Activated gamma-delta T cell treated with Interleukin-2 at 50 U/mL for 16 hours (primary cell): ENCODE results near the gene FNDC3B.
A peak's percentile ranks its signal among the peaks of the same experiment; 100 is the strongest.
"Not testable (repeated sequence)": the region's sequence is repeated elsewhere in the genome, so short reads cannot be mapped to it uniquely, and the experiment has no call there.

Experiments
- DNase-seq: peaks from one replicate; pipeline ENCODE4 v3.0.0-alpha.2; 2020

Gene FNDC3B

DNA sequence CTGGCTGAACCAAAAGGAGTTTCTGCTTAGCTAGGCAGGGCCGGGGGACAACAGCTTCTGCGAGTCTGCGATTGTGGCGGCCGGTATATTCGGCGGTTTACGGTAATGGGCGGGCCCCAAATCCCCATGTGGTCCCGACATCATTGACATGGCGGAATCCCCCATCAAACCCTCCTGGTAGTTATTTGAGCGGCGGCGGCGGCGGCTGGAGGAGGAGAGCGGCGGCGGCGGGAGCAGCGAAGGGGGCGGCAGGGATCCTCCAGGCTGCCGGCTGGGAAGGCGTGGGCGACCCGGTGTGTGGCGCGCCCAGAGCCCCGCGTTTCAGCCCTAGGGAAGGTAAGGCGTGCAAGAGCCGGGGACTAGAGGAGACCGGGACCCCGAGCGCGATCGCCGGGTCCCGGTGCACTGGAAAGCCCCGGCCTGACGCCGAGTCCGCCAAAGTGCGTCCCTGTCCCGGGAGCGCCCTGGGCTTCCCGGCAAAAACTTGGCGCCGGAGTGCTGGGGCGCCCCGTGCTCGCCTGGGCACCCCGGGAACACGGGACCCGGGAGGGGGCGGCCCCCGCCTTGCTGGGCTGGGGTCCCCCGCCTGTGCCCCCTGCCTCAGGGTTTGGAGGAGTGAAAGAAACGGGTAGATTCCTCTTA is at the start of gene FNDC3B:
Gene FNDC3B, plus strand, starts transcription at position 143 of the 642 bp plus-strand sequence. CDS start 72,902 bp downstream, outside the sequence.
- DNase-seq, result peak; percentile 90

DNA sequence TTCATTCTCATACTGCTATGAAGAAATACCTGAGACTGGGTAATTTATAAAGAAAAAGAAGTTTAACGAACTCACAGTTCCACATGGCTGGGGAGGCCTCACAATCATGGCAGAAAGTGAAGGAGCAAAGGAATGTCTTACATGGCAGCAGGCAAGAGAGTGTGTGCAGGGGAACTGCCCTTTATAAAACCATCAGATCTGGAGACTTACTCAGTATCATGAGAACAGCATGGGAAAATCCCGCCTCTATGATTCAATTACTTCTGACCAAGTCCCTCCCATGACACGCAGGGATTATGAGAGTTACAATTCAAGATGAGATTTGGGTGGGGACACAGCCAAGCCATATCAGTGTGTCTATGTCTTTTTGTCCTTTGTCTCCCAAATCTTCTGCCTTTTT is 49.1 kb upstream of the FNDC3B start:
- DNase-seq, result not testable (repeated sequence)

DNA sequence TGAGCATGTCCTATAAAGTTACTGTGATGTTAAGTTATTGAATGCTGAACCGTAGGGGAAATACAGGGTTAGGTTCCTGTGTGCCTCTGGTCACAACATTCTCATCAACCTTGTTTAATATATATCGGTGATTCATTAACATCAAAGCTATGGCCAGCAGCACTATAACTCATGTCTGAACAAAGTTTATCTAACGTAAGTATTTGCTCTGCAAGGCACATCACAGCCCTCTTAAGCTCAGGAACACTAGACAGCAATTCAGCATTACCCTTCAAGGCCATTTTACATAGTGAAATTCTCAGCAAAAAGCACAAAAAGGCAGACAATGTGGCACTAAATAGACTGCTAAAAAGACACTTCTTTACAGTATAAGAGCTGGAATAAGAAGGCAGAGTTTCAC is 48.2 kb upstream of the FNDC3B start:
- DNase-seq, result no peak

DNA sequence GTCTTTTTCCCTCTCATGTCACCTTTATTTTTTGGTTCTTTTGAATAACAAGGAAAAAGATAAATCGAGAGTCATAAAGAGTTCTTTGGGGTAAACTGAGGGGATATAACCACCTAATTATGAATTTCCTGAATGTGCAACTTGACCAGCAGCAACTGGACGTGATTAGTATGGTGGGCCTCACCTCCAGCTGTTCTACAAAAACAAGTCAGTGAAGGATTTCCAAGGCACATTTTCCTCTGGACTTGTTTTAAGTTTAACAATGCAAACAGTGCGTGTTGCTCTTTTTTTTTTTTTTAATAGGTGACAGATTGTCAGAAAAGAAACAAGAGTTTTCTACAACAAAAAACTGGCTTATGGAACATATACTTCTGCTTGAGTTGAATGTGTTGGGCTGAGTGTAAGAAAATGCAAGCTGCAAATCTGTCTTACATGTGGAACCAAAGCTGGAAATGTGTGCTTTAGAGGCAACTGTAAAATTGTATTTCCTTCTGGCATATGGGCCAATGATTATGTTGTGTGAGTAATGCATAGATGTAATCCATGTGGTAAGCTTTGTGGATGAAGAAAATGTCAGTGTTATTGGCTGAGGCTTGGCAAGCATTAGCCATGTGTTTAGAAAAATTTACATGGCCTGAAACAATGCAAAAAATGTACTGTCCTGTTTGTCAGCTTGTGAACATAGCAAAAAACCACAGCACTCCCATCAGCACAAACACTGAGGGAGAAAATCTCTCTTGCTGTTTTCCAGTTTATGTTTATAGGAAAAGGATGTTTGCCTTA is 44.5 kb upstream of the FNDC3B start:
- DNase-seq, result no peak

DNA sequence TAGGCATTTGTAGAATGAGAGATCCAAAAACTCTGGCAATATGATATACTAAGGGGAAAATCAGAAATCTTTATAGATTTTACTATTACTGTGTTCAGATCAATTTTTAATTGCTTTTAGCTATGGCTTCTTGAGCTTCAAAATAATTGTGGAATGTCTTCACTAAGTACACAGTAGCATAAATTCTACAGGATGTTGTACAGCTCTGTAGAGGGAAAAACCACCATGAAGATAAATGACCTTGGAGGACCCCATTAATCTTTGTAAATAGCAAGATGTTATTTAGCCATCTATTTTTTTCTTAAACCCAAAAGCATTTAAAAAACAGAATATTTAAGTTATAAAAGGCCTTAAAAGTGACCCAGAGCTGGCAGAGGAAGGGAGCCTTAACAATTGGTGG is 43.9 kb upstream of the FNDC3B start:
- no peak for DNase-seq

DNA sequence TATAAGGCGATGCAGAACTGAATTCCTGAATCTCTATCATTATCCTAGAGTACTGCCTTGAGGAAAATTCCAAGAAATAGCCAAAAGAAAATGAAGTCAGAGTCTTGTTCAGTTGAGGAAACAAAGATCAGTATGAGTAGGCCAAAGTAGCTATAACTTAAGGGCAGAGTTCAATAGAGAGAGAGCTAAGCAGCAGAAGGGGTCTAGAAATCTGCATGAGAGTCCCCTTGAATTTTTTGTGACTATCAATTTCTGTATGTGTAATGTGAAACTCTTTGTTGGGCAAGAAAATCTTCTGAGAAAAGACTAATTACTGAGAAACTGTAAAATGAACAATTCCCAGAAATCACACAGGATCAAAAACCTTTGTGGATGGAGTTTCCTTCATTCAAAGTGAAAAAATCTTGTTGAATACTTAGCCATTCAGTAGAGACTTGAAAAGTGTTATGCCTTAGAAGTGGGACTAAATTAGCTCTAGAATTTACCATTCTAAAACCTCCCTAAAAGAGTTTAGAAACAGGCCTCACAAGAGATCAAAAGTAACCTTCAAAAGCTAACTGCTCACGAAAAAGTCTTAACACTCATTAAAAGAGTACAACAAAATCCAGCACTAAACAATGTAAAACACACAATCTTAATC is 43.1 kb upstream of the FNDC3B start:
- no peak for DNase-seq

DNA sequence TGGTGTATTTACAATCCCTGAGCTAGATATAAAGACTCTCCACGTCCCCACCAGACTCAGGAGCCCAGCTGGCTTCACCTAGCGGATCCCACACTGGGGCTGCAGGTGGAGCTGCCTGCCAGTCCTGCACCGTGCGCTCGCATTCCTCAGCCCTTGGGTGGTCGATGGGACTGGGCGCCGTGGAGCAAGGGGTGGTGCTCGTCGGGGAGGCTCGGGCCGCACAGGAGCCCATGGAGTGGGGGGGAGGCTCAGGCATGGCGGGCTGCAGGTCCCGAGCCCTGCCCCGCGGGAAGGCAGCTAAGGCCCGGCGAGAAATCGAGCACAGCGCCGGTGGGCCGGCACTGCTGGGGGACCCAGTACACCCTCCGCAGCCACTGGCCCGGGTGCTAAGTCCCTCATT is 40.6 kb upstream of the FNDC3B start:
- DNase-seq, result not testable (repeated sequence)

DNA sequence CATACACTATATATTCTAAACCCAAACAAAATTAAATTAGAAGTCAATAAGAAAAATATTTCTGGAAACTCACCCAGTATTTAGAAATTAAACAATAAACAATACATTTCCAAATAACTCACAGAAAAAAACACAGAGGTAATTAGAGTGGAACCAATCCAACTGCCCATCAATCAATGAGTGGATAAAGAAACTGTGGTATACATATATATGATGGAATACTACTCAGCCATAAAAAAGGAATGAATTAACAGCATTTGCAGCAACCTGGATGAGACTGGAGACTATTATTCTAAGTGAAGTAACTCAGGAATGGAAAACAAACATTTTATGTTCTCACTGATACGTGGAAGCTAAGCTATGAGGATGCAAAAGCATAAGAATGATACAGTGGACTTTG is 37.8 kb upstream of the FNDC3B start:
- not testable (repeated sequence) for DNase-seq

DNA sequence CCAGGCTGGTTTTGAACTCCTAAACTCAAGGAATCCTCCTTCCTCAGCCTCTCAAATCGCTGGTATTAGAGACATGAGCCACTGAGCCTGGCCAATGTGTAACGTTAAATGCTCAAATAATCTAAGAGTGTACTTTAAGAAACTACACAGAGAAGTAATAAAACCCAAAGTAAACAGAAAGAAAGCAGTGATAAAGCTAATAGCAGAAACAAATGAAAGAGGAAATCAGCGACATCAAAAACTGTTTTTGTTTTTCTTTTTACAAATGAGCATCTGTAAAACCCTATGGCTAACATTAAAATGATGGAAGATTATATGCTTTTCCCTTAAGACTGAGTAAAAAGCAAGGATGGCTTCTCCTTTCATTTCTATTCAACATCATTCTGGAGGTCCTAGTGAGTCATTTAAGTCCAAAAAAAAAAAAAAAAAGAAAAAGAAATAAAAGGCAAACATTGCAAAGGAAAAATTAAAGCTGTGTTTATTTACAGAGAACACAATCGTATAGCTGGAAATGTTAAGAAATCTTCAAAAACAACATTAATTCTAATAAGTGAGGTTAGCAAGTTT is 36.8 kb upstream of the FNDC3B start:
- no peak for DNase-seq

DNA sequence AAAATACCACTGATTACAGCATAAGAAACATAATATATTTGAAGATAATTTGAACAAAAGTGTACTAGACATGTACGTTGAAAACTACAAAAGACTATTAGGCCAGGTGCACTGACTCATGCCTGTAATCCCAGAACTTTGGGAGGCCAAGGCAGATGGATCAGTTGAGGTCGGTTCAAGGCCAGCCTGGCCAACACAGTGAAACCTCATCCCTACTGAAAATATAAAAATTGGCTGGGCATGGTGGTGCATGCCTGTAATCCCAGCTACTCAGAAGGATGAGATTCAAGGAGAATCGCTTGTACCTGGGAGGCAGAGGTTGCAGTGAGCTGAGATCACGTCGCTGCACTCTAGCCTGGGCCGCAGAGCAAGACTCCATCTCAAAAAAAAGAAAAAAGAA is 36.2 kb upstream of the FNDC3B start:
- no peak for DNase-seq

DNA sequence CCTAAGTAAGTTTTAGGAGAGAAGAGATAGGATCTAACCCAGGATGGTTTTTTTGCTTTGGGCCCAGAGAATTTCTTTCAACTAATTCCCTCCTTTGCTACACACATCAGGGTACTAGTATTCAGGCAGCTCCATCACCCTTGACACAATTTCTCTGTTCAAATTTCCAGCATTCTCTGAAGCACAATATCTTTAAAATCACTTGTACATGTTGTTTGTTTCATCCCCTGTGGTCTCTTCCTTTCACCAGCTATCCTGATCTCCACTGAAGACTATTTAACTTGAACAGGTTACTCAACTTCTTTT is 32.4 kb upstream of the FNDC3B start:
- no peak for DNase-seq

DNA sequence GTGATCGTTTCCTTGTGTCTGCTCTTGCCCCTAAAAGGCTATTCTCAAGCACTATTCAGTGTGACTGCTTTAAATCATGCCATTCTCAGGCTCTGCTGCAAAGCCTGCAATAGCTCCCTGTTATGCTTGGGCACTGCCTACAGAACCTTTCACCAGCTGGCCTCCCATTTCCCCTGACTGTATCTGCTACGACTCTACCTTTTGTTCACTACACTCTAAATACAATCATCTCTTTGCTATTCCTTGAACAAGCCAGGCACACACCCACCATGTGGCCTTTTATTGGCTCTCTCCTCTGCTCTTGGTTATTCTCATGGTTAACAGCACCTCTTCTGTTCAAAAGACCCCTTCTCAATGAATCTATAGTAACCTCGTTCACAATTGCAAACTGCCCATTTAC is 29.6 kb upstream of the FNDC3B start:
- DNase-seq, result no peak

DNA sequence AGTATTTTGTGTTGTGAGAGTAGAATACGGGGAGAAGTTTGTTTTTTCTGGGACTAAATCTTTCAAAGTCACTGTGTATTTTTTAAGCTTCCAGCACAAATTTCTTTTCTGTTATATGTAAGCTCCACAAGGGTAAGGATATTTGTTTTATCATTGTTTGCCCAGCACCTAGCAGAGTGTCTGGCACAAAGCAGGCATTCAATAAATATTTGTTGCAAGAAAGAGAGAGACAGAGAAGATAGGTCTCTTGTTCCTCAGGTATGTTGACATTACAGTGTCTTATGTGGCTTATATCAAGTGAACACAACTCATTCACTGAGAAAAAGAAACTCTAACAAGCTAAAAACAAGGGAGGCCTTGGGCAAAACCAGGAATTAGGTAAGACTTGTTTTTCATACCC is 26.6 kb upstream of the FNDC3B start:
- no peak for DNase-seq

DNA sequence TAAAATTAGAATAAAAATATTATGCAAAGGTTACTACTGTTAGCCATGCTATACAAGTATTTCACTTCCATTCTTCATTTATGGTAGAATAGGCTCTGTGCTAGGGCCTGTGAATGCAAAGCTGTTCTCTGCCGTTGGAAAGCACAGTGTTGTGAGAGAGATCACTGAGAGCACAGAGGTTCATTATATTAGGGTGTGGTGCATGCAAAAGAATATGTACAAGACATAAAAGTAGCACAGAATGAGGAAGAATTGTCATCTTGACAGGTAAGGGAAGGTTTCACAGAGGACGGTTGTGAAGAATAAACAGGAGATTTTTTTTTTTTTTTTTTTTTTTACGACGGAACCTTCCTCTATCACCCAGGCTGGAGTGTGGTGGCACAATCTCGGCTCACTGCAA is 25.2 kb upstream of the FNDC3B start:
- no peak for DNase-seq

DNA sequence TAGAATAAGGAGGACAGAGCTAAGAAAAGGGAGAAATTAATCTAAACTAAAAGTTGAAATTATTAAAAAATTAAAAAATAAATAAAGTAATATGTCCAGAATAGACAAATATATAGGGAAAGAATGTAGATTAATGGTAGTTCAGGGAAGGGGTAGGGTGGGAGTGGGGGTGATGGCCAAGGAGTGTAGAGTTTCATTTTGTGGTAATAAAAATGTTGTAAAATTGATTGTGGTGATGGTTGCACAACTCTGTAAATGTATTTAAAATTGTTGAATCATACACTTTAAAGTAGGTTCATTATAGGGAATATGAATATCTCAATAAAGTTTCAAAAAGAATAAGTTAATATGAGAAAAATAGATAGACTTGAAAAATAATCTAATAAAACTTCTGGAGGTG is 21.0 kb upstream of the FNDC3B start:
- DNase-seq, result no peak

DNA sequence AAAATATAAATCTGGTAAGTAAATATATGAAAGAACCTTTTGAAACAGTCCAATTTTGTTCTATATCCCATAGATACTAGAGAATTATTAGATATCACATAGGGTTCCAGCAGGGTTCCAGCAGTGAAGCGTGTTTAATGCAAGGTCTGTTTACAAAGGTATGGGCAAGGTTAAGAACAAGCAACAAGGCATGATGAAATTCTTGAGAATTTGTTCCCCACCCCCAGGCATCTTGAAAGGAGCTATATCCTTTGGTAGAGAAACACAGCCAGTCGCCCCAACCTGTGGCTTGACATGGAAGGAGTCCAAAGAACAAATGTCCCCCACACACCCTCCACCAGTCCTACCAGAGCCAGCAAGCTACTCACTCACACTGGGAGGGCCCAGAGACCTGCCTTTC is 18.6 kb upstream of the FNDC3B start:
- DNase-seq, result no peak

DNA sequence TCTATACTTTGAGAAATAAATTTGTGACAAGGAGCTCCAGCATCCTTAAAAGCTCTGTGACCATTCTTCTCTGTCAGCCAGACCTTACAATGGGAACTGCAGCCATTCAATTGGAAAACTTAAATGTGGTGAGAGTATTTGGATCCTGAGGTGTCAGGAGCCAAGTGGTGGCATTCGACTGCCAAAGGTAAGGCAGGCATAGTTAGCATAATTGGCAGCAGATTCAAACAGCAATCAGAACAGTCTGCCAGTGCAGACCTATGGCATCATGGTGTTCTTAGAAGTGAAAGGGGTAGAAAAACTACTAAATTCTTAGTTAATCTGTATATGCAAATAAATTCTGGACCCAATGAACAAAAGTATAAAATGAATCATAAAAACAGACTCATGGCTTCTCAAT is 18.2 kb upstream of the FNDC3B start:
- no peak for DNase-seq

DNA sequence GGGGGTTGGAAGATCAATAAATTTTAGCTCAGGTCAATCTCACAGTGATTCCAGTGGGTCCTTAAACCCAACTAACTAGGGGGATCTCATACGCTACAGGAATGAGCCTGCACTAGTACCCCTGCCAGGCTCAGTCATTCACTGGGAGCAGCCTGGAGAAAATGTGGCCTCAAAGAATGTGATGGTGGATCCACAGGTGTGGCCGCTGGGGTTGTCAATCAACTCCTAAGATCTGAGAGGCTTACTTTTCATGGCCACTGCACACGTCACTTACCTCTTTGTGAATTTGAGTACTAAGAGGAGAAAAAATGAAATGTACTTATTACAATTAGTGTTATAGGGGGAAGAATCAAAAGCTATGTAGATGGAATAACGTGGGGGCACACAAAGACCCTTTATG is 17.5 kb upstream of the FNDC3B start:
- DNase-seq, result no peak

DNA sequence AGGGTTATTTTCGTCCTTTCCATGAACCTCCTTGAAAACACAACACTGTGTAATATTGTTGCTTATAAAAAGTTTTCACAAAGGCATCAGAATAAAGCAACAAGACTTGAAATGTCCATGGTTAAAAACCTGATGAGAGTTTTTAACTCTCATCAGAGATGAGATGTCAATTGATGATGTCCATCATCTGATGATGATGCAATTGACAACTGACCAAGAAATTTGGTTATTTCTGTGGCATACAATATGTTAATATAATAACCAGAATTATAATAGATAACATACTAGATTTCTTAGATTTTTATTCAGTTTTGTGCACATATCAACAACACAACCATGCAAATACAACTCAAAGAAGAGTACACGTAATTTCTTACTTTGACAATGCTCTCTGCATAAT is 15.5 kb upstream of the FNDC3B start:
- no peak for DNase-seq

DNA sequence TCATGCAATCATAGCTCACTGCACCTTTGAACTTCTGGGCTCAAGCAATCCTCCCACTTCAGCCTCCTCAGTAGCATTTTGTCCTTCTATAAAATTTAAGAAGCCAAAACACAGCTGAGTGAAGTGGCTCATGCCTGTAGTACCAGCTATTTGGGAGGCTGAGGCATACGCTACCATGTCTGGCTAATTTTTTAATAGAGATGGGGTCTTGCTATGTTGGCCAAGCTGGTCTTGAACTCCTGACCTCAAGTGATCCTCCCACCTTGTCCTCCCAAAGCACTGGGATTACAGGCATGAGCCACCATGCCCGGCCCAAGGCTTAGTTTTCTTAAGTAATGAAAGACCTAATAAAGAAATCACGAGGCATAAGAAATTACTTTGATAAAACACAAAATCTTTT is 14.7 kb upstream of the FNDC3B start:
- DNase-seq, result no peak

DNA sequence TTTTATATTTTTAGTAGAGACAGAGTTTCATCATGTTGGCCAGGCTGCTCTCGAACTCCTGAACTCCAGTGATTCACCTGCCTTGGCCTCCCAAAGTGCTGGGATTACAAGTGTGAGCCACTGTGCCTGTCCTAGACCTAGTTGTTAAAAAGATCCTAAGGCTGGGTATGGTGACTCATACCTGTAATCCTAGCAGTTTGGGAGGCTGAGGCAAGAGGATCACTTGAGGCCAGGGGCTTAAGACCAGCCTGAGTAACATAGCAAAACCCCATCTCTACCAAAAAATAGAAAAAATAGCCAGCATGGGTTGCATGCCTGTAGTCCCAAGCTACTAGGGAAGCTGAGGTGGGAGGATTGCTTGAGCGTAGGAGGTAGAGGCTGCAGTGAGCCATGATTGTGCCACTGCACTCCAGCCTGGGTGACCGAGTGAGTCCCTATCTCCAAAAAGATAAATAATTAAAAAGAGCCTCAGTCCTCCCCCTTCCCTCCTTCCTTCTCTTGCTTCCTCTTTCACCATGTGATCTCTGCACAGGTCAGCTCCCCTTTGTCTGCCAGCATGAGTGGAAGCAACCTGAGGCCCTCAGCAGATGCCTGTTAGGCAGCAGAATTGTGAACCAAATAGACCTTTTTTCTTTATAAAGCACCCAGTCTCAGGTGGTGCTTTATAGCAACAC is 9.8 kb upstream of the FNDC3B start:
- DNase-seq, result no peak

DNA sequence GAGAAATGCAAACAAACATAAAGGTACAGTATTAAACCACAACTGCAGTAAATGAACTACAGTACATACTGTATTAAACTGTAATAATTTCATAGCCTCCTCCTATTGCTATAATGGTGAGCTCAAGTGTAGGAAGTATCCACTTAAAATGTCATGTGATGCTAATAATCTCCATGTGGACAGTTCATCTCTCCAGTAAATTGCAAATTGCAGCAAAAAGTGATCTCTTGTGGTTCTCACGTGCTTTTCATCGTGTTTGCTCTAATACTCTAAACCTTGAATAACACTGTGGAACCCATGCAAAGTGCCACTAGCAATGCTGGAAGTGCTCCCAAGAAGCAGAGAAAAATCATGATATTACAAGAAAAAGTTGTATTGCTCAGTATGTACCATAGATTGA is 9.2 kb upstream of the FNDC3B start:
- DNase-seq, result no peak

DNA sequence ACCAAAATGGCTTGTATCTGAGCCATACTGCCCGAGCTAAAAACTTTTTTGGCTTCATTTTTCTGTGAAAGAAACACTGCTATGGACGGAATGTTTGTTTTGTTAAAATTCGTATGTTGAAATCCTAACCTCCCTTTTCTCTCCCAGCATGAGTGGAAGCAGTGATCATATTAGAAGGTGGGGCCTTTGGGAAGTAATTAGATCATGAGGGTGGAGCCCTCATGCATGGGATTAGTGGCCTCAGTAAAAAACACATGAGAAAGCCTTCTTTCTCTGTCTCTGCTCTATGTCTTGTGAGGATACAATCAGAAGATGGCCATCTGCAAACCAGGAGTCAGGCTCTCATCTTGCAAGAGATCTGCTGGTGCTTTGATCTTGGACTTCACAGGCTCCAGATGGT is 7.4 kb upstream of the FNDC3B start:
- DNase-seq, result no peak

DNA sequence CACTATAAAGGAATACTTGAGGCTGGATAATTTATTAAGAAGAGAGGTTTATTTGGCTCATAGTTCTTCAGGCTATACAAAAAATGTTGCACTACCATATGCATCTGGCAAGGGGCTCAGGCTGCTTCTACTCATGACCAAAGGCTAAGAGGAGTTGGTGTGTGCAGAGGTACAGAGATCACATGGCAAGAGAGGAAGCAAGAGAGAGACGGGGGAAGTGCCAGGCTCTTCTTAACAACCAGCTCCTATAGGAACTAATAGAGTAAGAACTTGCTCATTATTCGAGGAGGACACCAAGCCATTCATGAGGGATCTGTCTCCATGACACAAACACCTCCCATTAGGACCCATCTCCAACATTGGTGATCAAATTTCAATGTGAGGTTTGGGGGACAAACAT is 6.0 kb upstream of the FNDC3B start:
- no peak for DNase-seq
